Breast epithelium (tissue), 4 donors: ENCODE results near the gene MAN1B1. TPM values are rescaled to one million over a fixed set of nuclear protein-coding genes. Genes with fewer than 3 reads are reported as not detected.
A peak's percentile ranks its signal among the peaks of the same experiment; 100 is the strongest.

Experiments
- DNase-seq, 2 donors: peaks; one replicate each; pipeline ENCODE4 v3.0.0-alpha.2; 2019; ENCODE audit warnings: low spot score in 2 of 2
- H3K27ac ChIP-seq, 2 donors: fragments of 200-600 bp; sonication (generic) in 1 of 2; one replicate each; pipeline ENCODE4 v1.5.1; 2016 to 2019; ENCODE audit warnings: mild to moderate bottlenecking in 1 of 2
- H3K27me3 ChIP-seq, 2 donors: fragments of 200-600 bp; sonication (generic) in 1 of 2; one replicate each; pipeline versions ENCODE4 v1.5.1 to v1.6.0; 2017 to 2019; ENCODE audit warnings: control low read depth in 1 of 2, mild to moderate bottlenecking in 1 of 2
- H3K36me3 ChIP-seq: fragments of 200-600 bp; one replicate; pipeline ENCODE4 v1.5.1; 2019
- H3K4me1 ChIP-seq, 2 donors: fragments of 200-600 bp; sonication (generic); one replicate each; pipeline ENCODE4 v1.5.1; 2016 to 2019; ENCODE audit warnings: control low read depth in 1 of 2
- H3K4me3 ChIP-seq, 3 donors: fragments of 200-600 bp; sonication (generic); 1 replicate in 2 of 3; 2 replicates in 1 of 3; pipeline ENCODE4 v1.5.1; 2016 to 2019; ENCODE audit warnings: mild to moderate bottlenecking in 3 of 3, moderate library complexity in 2 of 3
- H3K9me3 ChIP-seq, 2 donors: fragments of 200-600 bp; sonication (generic) in 1 of 2; one replicate each; pipeline ENCODE4 v1.5.1; 2016 to 2019; ENCODE audit warnings: control low read depth in 1 of 2
- POLR2A ChIP-seq: fragments of 450-650 bp; IDR thresholded peaks from one replicate; pipeline ENCODE4 v1.6.1; 2016; ENCODE audit warnings: antibody characterized with exemption, mild to moderate bottlenecking, moderate library complexity
- POLR2AphosphoS5 ChIP-seq, 3 donors: sonication (generic); formaldehyde crosslinking; IDR thresholded peaks; one replicate each; pipeline ENCODE4 v1.6.1; 2017; ENCODE audit warnings: antibody characterized with exemption in 3 of 3
- intact Hi-C: fragments of 100-400 bp; cut with DNase I; formaldehyde crosslinking; loops from one replicate; pipeline ENCODE4 v1.15.1; 2023; ENCODE audit warnings: low total_unique reads
- total RNA-seq, 3 donors: library from RNA; depleted of rRNA; stranded (reverse); fragments of >200 nt; gene quantifications; one replicate each; pipeline ENCODE4 v1.1.0, GENCODE V29; 2016
- TF ChIP-seq, protein P1 (sequence below), 3 donors: fragments of 450-650 bp; IDR thresholded peaks; one replicate each; pipeline ENCODE4 v1.5.1; 2016 to 2017; ENCODE audit warnings: antibody characterized with exemption in 3 of 3, mild to moderate bottlenecking in 3 of 3, moderate library complexity in 3 of 3

The MAN1B1 gene
- total RNA-seq, 3 donors from 2014 or later: 50.1 to 62.8 (median 50.8) TPM

DNA sequence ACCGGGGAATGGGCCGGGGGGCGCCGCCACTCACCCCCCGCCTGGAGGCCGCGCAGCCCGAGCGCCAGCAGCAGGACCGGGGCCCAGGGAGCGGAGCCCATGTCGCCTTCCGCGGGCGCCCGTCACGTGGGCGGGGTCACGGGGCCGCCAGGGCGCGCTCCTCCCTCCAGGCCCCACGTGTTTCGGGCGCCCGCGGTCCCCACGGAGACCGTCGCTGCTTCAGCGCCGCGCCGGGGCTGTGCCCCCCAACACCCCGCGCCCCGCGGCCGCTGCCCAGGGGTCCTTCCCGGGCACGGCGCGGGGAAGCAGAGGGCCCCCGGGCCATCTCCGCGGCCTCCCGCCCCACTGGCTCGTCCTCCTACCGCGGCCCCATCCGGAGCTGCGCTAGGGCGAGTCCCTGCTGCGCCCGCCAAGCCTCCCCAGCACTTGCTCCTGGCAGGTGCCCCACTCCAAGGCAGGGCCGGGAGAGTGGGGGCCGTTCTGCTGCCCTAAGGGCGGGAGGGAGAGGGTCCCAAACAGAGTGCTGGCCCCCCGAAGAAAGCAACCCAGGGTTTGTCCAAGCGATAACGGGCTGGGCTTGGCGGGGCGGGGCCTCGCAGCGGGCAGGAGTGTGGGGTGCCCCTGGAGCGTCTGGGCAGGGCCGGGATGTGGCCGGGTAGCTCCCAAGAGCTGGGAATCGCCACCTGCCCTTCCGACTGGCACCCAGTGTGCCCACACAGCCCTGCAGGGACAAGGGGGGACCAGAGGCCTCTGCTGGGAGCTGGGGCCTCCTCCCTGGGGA is 28.0 kb downstream of the MAN1B1 start, which contains the start of gene DPP7:
Gene DPP7, minus strand, starts transcription at position 121 of the 781 bp plus-strand sequence. Its CDS starts 20 bp downstream, at position 101.
- no peaks in the 10 kb centered on the region for H3K27me3 ChIP-seq
- no peak within 1 kb of the TSS for H3K27ac ChIP-seq
- no peaks in the 10 kb centered on the region for H3K9me3 ChIP-seq
- H3K4me3 ChIP-seq: peak within 1 kb of the TSS; percentile 78 to 81 (median 80)
- peak in 1 of 3 donors; percentile 23 for TF ChIP-seq POLR2AphosphoS5 (IDR thresholded peaks at IDR 0.05)
- TF ChIP-seq POLR2A: no peak
- TF ChIP-seq, protein P1, sequence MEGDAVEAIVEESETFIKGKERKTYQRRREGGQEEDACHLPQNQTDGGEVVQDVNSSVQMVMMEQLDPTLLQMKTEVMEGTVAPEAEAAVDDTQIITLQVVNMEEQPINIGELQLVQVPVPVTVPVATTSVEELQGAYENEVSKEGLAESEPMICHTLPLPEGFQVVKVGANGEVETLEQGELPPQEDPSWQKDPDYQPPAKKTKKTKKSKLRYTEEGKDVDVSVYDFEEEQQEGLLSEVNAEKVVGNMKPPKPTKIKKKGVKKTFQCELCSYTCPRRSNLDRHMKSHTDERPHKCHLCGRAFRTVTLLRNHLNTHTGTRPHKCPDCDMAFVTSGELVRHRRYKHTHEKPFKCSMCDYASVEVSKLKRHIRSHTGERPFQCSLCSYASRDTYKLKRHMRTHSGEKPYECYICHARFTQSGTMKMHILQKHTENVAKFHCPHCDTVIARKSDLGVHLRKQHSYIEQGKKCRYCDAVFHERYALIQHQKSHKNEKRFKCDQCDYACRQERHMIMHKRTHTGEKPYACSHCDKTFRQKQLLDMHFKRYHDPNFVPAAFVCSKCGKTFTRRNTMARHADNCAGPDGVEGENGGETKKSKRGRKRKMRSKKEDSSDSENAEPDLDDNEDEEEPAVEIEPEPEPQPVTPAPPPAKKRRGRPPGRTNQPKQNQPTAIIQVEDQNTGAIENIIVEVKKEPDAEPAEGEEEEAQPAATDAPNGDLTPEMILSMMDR (IDR thresholded peaks at IDR 0.05): no peak
- intact Hi-C loops: loop anchor here (10.0 kb wide), 1 partner anchor 120 kb away; the partner anchor contains the start of gene SLC34A3
- no peaks in the 10 kb centered on the region for H3K4me1 ChIP-seq
- no peaks in the 10 kb centered on the region for H3K36me3 ChIP-seq
- peak in 1 of 2 donors; percentile 42 for DNase-seq

- intact Hi-C loops: loop anchor here (2.0 to 10.0 kb wide), 3 partner anchors 29 to 119 kb away; partner anchors contain the start of genes MAN1B1 and SLC34A3
- TF ChIP-seq POLR2AphosphoS5 (IDR thresholded peaks at IDR 0.05) (no peak), POLR2A (no peak)
- TF ChIP-seq, protein P1 (IDR thresholded peaks at IDR 0.05): no peak
- Histone ChIP-seq H3K4me3 (peak overlapping the region in 2 of 3 donors; percentile 80 to 81), H3K4me1 (no peaks in the 10 kb centered on the region), H3K36me3 (no peaks in the 10 kb centered on the region), H3K9me3 (no peaks in the 10 kb centered on the region), H3K27me3 (no peaks in the 10 kb centered on the region), H3K27ac (no peak overlapping the region)
- no peak for DNase-seq
Observed at GRCh38 chr9:137115394-137116026, 28.7 kb downstream of the MAN1B1 start.

DNA sequence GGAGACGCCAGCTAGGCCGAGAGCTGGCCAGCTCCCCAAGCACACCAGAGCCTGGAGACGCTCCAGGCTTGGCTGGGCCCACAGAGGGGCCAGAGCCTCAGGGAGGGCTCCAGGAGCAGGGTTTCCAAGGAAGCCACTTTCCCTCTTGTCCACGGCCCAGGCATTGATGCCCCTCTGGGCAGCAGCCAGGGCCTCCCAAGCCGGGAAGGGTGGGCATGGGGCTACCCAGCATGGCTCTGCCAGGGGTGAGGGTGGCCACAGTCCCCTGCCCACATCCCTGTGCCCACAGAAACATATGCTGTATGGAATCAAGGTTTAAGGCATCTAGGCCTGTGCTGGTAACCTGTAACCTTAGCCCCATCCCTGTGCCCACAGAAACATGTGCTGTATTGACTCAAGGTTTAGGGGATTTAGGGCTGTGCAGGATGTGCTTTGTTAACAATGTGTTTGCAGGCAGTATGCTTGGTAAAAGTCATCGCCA is 29.3 kb downstream of the MAN1B1 start:
- no peaks in the 10 kb centered on the region for H3K4me1 ChIP-seq
- no peak overlapping the region for H3K4me3 ChIP-seq
- intact Hi-C loops: loop anchor here (2.0 to 10.0 kb wide), 3 partner anchors 29 to 119 kb away; partner anchors contain the start of genes MAN1B1 and SLC34A3
- no peak for TF ChIP-seq POLR2AphosphoS5 (IDR thresholded peaks at IDR 0.05)
- TF ChIP-seq, protein P1 (IDR thresholded peaks at IDR 0.05): no peak
- no peak for TF ChIP-seq POLR2A
- H3K27me3 ChIP-seq: no peaks in the 10 kb centered on the region
- no peak overlapping the region for H3K27ac ChIP-seq
- no peak for DNase-seq
- no peaks in the 10 kb centered on the region for H3K9me3 ChIP-seq
- no peaks in the 10 kb centered on the region for H3K36me3 ChIP-seq

DNA sequence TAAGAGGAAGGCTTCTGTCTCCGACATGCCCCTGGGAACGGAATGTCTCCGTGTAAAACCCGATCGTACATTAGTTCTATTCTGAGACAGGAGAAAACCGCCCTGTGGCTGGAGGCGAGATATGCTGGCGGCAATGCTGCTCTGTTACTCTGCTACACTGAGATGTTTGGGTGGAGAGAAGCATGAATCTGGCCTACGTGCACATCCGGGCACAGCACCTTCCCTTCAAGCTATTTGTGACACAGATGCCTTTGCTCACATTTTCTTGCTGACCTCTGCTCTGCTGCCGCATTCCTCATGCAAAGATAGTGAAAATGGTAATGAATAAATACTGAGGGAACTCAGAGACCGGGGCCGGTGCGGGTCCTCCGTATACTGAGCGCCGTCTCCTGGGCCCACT is 29.9 kb downstream of the MAN1B1 start:
- H3K27me3 ChIP-seq: no peaks in the 10 kb centered on the region
- no peaks in the 10 kb centered on the region for H3K4me1 ChIP-seq
- no peak overlapping the region for H3K4me3 ChIP-seq
- H3K27ac ChIP-seq: no peak overlapping the region
- DNase-seq: no peak
- TF ChIP-seq POLR2AphosphoS5 (IDR thresholded peaks at IDR 0.05) (no peak), POLR2A (no peak)
- TF ChIP-seq, protein P1 (IDR thresholded peaks at IDR 0.05): no peak
- H3K36me3 ChIP-seq: no peaks in the 10 kb centered on the region
- H3K9me3 ChIP-seq: no peaks in the 10 kb centered on the region
- intact Hi-C loops: loop anchor here (2.0 to 10.0 kb wide), 3 partner anchors 30 to 118 kb away; partner anchors contain the start of genes MAN1B1 and SLC34A3
